Liver (tissue), 3 donors: ENCODE data around the gene RPS17.

Experiments
- EGR1 ChIP-seq, 2 donors: IDR thresholded peaks; 2 replicates each; pipeline ENCODE4 v1.6.1; 2016 to 2018; ENCODE audit warnings: antibody characterized with exemption in 2 of 2, low read depth in 2 of 2
- FOXA1 ChIP-seq: IDR thresholded peaks from 2 replicates; pipeline ENCODE4 v1.6.1; 2016; ENCODE audit warnings: antibody characterized with exemption
- GABPA ChIP-seq, 2 donors: IDR thresholded peaks in 1 of 2; conservative IDR thresholded peaks in 1 of 2; 2 replicates each; pipeline ENCODE4 v1.6.1; 2016; ENCODE audit warnings: antibody characterized with exemption in 2 of 2, mild to moderate bottlenecking in 1 of 2, moderate library complexity in 1 of 2
- HNF4A ChIP-seq, 2 donors: conservative IDR thresholded peaks; 2 replicates each; pipeline ENCODE4 v1.6.1; 2016; ENCODE audit warnings: antibody characterized with exemption in 2 of 2, mild to moderate bottlenecking in 2 of 2
- JUND ChIP-seq, 2 donors: IDR thresholded peaks; 2 replicates each; pipeline ENCODE4 v1.6.1; 2016; ENCODE audit warnings: antibody characterized with exemption in 2 of 2
- RAD21 ChIP-seq, 2 donors: IDR thresholded peaks; 2 replicates each; pipeline ENCODE4 v1.6.1; 2016; ENCODE audit warnings: antibody characterized with exemption in 2 of 2, mild to moderate bottlenecking in 2 of 2
- REST ChIP-seq: IDR thresholded peaks from 2 replicates; pipeline ENCODE4 v1.6.1; 2016; ENCODE audit warnings: antibody characterized with exemption, mild to moderate bottlenecking
- SP1 ChIP-seq: IDR thresholded peaks from 2 replicates; pipeline ENCODE4 v1.6.1; 2018; ENCODE audit warnings: antibody characterized with exemption, mild to moderate bottlenecking
- TAF1 ChIP-seq: conservative IDR thresholded peaks from 2 replicates; pipeline ENCODE4 v1.6.1; 2016; ENCODE audit warnings: antibody characterized with exemption, mild to moderate bottlenecking
- YY1 ChIP-seq: IDR thresholded peaks from 2 replicates; pipeline ENCODE4 v1.6.1; 2016; ENCODE audit warnings: antibody characterized with exemption, mild to moderate bottlenecking
- ZBTB33 ChIP-seq: IDR thresholded peaks from 2 replicates; pipeline ENCODE4 v1.6.1; 2016; ENCODE audit warnings: antibody characterized with exemption
- TF ChIP-seq, protein P1 (sequence below): fragments of 150-350 bp; IDR thresholded peaks from 2 replicates; pipeline ENCODE4 v1.5.1; 2017; ENCODE audit warnings: improper control_type of control experiment, low read depth, low read length; ENCODE audit not compliant: missing input control
- TF ChIP-seq, protein P2 (sequence below): IDR thresholded peaks from 2 replicates; pipeline ENCODE4 v1.6.1; 2016; ENCODE audit warnings: antibody characterized with exemption
- donor health status: healthy.
- donor health status: healthy.

- TF ChIP-seq REST (no peak), YY1 (no peak), EGR1 (IDR thresholded peaks at IDR 0.05; ENCODE audit: low read depth in 2 of 2) (no peak), FOXA1 (no peak), GABPA (IDR thresholded peaks at IDR 0.05 in 1 of 2, conservative IDR thresholded peaks at IDR 0.05 in 1 of 2) (no peak), RAD21 (IDR thresholded peaks at IDR 0.05) (no peak), TAF1 (no peak), SP1 (no peak), ZBTB33 (no peak), JUND (IDR thresholded peaks at IDR 0.05) (no peak), HNF4A (conservative IDR thresholded peaks at IDR 0.05) (no peak)
- TF ChIP-seq, protein P1, sequence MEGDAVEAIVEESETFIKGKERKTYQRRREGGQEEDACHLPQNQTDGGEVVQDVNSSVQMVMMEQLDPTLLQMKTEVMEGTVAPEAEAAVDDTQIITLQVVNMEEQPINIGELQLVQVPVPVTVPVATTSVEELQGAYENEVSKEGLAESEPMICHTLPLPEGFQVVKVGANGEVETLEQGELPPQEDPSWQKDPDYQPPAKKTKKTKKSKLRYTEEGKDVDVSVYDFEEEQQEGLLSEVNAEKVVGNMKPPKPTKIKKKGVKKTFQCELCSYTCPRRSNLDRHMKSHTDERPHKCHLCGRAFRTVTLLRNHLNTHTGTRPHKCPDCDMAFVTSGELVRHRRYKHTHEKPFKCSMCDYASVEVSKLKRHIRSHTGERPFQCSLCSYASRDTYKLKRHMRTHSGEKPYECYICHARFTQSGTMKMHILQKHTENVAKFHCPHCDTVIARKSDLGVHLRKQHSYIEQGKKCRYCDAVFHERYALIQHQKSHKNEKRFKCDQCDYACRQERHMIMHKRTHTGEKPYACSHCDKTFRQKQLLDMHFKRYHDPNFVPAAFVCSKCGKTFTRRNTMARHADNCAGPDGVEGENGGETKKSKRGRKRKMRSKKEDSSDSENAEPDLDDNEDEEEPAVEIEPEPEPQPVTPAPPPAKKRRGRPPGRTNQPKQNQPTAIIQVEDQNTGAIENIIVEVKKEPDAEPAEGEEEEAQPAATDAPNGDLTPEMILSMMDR, result no peak
- TF ChIP-seq, protein P2, sequence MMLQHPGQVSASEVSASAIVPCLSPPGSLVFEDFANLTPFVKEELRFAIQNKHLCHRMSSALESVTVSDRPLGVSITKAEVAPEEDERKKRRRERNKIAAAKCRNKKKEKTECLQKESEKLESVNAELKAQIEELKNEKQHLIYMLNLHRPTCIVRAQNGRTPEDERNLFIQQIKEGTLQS, result no peak
These were observed 27.4 kb upstream of the RPS17 start for GRCh38 chr15:82567661-82568060.
